Caco-2 (cell line): ENCODE results near the gene EXOC6B. TPM values are rescaled to one million over a fixed set of nuclear protein-coding genes. Genes with fewer than 3 reads are reported as not detected.

ENCODE experiments used
- BruUV-seq: library from RNA; stranded (reverse); fragments of 400-500 nt; replicated peaks from 2 replicates; lab custom pipeline; 2021; lab: Mats Ljungman, UMichigan
- CTCF ChIA-PET: fragments of 300-600 bp; sonication (Branson Sonifier 250); formaldehyde crosslinking; loops from one replicate; lab custom pipeline; 2022; ENCODE audit warnings: antibody characterized with exemption; lab: Charles Lee
- POLR2A ChIA-PET: fragments of 300-600 bp; sonication (Branson Sonifier 250); formaldehyde crosslinking; loops from one replicate; lab custom pipeline; 2022; ENCODE audit warnings: antibody characterized with exemption; lab: Charles Lee
- DNase-seq, 2 experiments: peaks; one replicate each; pipeline versions ENCODE4 v3.0.0 to v3.0.0-alpha.2; 2020 to 2022
- H3K27me3 ChIP-seq: replicated peaks from 2 replicates; pipeline ENCODE4 v1.6.0; 2011; ENCODE audit warnings: low read length; ENCODE audit not compliant: control insufficient read depth, insufficient read depth
- H3K36me3 ChIP-seq: 2 replicates; pipeline ENCODE4 v1.5.1; 2011; ENCODE audit warnings: low read length; ENCODE audit not compliant: control insufficient read depth, insufficient read depth
- H3K4me1 ChIP-seq: fragments of 250-450 bp; sonication (Bioruptor Pico); 2 replicates; pipeline ENCODE4 v1.5.1; 2020; ENCODE audit warnings: mild to moderate bottlenecking
- H3K4me3 ChIP-seq: 2 replicates; pipeline ENCODE4 v1.5.1; 2011; ENCODE audit warnings: low read depth, mild to moderate bottlenecking, control low read depth, low read length
- H3K9me3 ChIP-seq: fragments of 250-450 bp; sonication (Bioruptor Pico); 2 replicates; pipeline ENCODE4 v1.5.1; 2020; ENCODE audit warnings: mild to moderate bottlenecking, moderate library complexity
- H3K27ac Mint-ChIP-seq: one replicate; pipeline ENCODE4 v1.8.0; 2022; ENCODE audit warnings: mixed read lengths; ENCODE audit not compliant: unreplicated experiment
- H3K27me3 Mint-ChIP-seq: one replicate; pipeline ENCODE4 v1.8.0; 2022; ENCODE audit warnings: mixed read lengths; ENCODE audit not compliant: insufficient read depth, unreplicated experiment
- H3K36me3 Mint-ChIP-seq: one replicate; pipeline ENCODE4 v1.8.0; 2022; ENCODE audit warnings: mild to moderate bottlenecking, mixed read lengths; ENCODE audit not compliant: insufficient read depth, unreplicated experiment
- H3K4me1 Mint-ChIP-seq: one replicate; pipeline ENCODE4 v1.8.0; 2022; ENCODE audit warnings: low read depth, mixed read lengths; ENCODE audit not compliant: unreplicated experiment
- H3K4me3 Mint-ChIP-seq: one replicate; pipeline ENCODE4 v1.8.0; 2022; ENCODE audit warnings: mild to moderate bottlenecking, moderate library complexity, mixed read lengths; ENCODE audit not compliant: unreplicated experiment
- H3K9me3 Mint-ChIP-seq: one replicate; pipeline ENCODE4 v1.8.0; 2022; ENCODE audit warnings: mixed read lengths; ENCODE audit not compliant: unreplicated experiment
- CTCF ChIP-seq, 2 experiments: fragments of 200-600 bp in 1 of 2; IDR thresholded peaks; 1 replicate in 1 of 2; 2 replicates in 1 of 2; pipeline versions ENCODE4 v1.5.1 to v1.8.0; 2011 to 2022; ENCODE audit warnings: antibody characterized with exemption in 1 of 2, control low read depth in 1 of 2, inconsistent platforms in 1 of 2, low read depth in 1 of 2, low read length in 1 of 2, mild to moderate bottlenecking in 1 of 2, moderate library complexity in 1 of 2; ENCODE audit not compliant: insufficient read depth in 1 of 2, severe bottlenecking in 1 of 2, unreplicated experiment in 1 of 2
- intact Hi-C: fragments of 100-400 bp; cut with micrococcal nuclease; formaldehyde crosslinking; loops from one replicate; pipeline ENCODE4 v1.10.0; 2022; ENCODE audit not compliant: unreplicated experiment
- total RNA-seq: library from RNA; stranded (reverse); gene quantifications from 2 replicates; pipeline ENCODE4 v1.2.3, GENCODE V29; 2022

The EXOC6B gene
- total RNA-seq, 1 experiment from 2014 or later, result 36.1 TPM

GRCh38 chr2:72821983-72822382 lies 3.9 kb downstream of the EXOC6B start:
- no peaks in the 10 kb centered on the region for H3K27me3 Mint-ChIP-seq
- H3K27ac Mint-ChIP-seq, result no peak overlapping the region
- TF ChIP-seq CTCF (IDR thresholded peaks at IDR 0.05; ENCODE audit: insufficient read depth in 1 of 2, low read depth in 1 of 2, low read length in 1 of 2, severe bottlenecking in 1 of 2, unreplicated experiment in 1 of 2), result no peak
- BruUV-seq, result no TSS peak
- peaks cover 24% of the 10 kb centered on the region for H3K36me3 Mint-ChIP-seq
- no peak overlapping the region for H3K4me3 ChIP-seq
- H3K36me3 ChIP-seq, result no peaks in the 10 kb centered on the region
- H3K9me3 Mint-ChIP-seq, result no peaks in the 10 kb centered on the region
- ChIA-PET CTCF (interaction anchor here (0.5 to 0.6 kb wide), 2 partner anchors 39 to 62 kb away, joined by 3 to 6 read pairs; no protein-coding TSS in a partner anchor), POLR2A (no interaction called here)
- intact Hi-C loops, result no loop called here
- peaks cover 17% of the 10 kb centered on the region for H3K4me1 ChIP-seq
- H3K4me1 Mint-ChIP-seq, result peaks cover 33% of the 10 kb centered on the region
- no peak overlapping the region for H3K4me3 Mint-ChIP-seq
- H3K27me3 ChIP-seq, result no peaks in the 10 kb centered on the region
- DNase-seq, result no peak
- H3K9me3 ChIP-seq, result no peaks in the 10 kb centered on the region

GRCh38 chr2:72821118-72821517 lies 4.7 kb downstream of the EXOC6B start:
- Mint-ChIP-seq H3K27ac (no peak overlapping the region), H3K4me3 (no peak overlapping the region), H3K36me3 (peaks cover 22% of the 10 kb centered on the region), H3K4me1 (peaks cover 33% of the 10 kb centered on the region), H3K27me3 (no peaks in the 10 kb centered on the region), H3K9me3 (no peaks in the 10 kb centered on the region)
- intact Hi-C loops, result no loop called here
- no TSS peak for BruUV-seq
- CTCF ChIA-PET, result no interaction called here
- no peak for DNase-seq
- Histone ChIP-seq H3K9me3 (no peaks in the 10 kb centered on the region), H3K4me1 (peaks cover 12% of the 10 kb centered on the region), H3K4me3 (no peak overlapping the region), H3K27me3 (no peaks in the 10 kb centered on the region), H3K36me3 (no peaks in the 10 kb centered on the region)
- TF ChIP-seq CTCF (IDR thresholded peaks at IDR 0.05; ENCODE audit: insufficient read depth in 1 of 2, low read depth in 1 of 2, low read length in 1 of 2, severe bottlenecking in 1 of 2, unreplicated experiment in 1 of 2), result no peak
- POLR2A ChIA-PET, result no interaction called here

- no TSS peak for BruUV-seq
- H3K36me3 Mint-ChIP-seq, result peaks cover 11% of the 10 kb centered on the region
- Histone ChIP-seq H3K4me3 (no peak overlapping the region), H3K27me3 (no peaks in the 10 kb centered on the region), H3K4me1 (peaks cover 8% of the 10 kb centered on the region), H3K36me3 (no peaks in the 10 kb centered on the region), H3K9me3 (no peaks in the 10 kb centered on the region)
- no peak for DNase-seq
- ChIA-PET CTCF (no interaction called here), POLR2A (no interaction called here)
- H3K27ac Mint-ChIP-seq, result no peak overlapping the region
- no peak overlapping the region for H3K4me3 Mint-ChIP-seq
- no peak for TF ChIP-seq CTCF (IDR thresholded peaks at IDR 0.05; ENCODE audit: insufficient read depth in 1 of 2, low read depth in 1 of 2, low read length in 1 of 2, severe bottlenecking in 1 of 2, unreplicated experiment in 1 of 2)
- peaks cover 27% of the 10 kb centered on the region for H3K4me1 Mint-ChIP-seq
- H3K9me3 Mint-ChIP-seq, result no peaks in the 10 kb centered on the region
- intact Hi-C loops, result loop anchor here (5.0 kb wide), 1 partner anchor 47 kb away; no protein-coding TSS in a partner anchor
- no peaks in the 10 kb centered on the region for H3K27me3 Mint-ChIP-seq
Observed at GRCh38 chr2:72819501-72819900, 6.3 kb downstream of the EXOC6B start.
